Measurements from ENCODE around the gene TRIP13. TPM values are rescaled to one million over a fixed set of nuclear protein-coding genes. Genes with fewer than 3 reads are reported as not detected.
A peak's percentile ranks its signal among the peaks of the same experiment; 100 is the strongest.

The TRIP13 gene
- total and polyA plus RNA-seq, 10 of the 15 experiments (the other 5 are each of a cell fraction or from before 2014, with no cell fraction given): 15.1 to 64.9 (median 32.2) TPM

GRCh38 chr5:956941-957747 is 64.5 kb downstream of the TRIP13 start (continued):
- TF ChIP-seq FOXM1 (IDR thresholded peaks at IDR 0.05; ENCODE audit: low read depth, low read length) (peak; percentile 61), POU2F2 (IDR thresholded peaks at IDR 0.05; ENCODE audit: borderline replicate concordance, low read depth, low read length) (0 out of 3 replicates have a peak, but pooled peaks have one; percentile 3), NBN (IDR thresholded peaks at IDR 0.05) (0 out of 2 replicates have a peak, but pooled peaks have one; percentile 20), NFIC (IDR thresholded peaks at IDR 0.05; ENCODE audit: low read depth, low read length) (peak; percentile 89), PAX5 (IDR thresholded peaks at IDR 0.05; ENCODE audit: borderline replicate concordance, low read depth, low read length) (peak; percentile 67), BRCA1 (IDR thresholded peaks at IDR 0.05; ENCODE audit: low read depth, low read length) (no peak), JUNB (IDR thresholded peaks at IDR 0.05) (peak; percentile 83)

DNA sequence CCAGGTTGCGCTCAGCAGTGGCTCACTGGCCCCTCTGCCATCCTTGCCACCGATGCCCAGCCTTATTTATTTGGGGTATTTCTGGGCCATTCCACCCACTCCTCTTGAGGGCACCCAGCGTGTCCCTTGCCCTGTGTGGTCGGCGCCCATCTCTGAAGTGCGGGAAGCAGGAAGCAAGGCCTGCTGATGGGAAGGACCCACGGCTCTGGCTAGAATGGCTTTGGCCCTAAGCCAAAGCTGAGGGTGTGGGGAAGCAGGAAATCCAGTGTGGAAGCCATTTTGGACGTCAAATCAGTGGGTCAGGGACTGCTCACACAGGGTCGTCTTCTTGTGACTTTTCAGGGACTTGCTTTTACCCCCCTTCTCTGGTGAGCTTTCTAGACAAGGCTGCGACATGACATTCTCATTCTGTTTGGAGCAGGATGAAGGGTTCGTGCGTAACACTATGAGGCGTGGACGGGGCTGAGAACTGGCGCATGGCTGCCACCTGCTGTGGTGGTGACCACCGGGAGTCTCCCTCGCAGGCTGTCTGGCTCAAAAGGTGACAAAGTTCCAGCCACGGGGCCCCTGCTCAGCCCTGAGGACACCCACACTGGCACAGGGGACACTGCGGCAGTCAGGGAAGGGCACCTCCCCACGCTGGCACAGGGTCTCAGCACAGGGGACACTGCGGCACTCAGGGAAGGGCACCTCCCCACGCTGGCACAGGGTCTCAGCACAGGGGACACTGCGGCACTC is 65.2 kb downstream of the TRIP13 start:
- RAD21 ChIA-PET (ENCODE audit: unreplicated experiment): no interaction called here
- FAIRE-seq: no peak
- SMC1A ChIA-PET (ENCODE audit: uncharacterized antibody, unreplicated experiment): no interaction called here
- H3K9ac ChIP-seq (ENCODE audit: control insufficient read depth, insufficient read depth, low read length): no peak overlapping the region
- CTCF ChIA-PET: no interaction called here
- in situ Hi-C loops (cut with MboI) (no loop called here), intact Hi-C loops (cut with micrococcal nuclease; ENCODE audit: unreplicated experiment) (no loop called here)
- H4K20me1 ChIP-seq (ENCODE audit: control insufficient read depth, insufficient read depth): no peaks in the 10 kb centered on the region
- no TSS peak for BruUV-seq (replicated peaks)
- no peaks in the 10 kb centered on the region for H3K9me3 ChIP-seq (replicated peaks; ENCODE audit: control insufficient read depth, insufficient read depth, low read length)
- peak; percentile 13; the same call in 2 of the 3 replicates for ATAC-seq
- H3K4me1 ChIP-seq (ENCODE audit: control insufficient read depth, insufficient read depth, low read length): peaks cover 13% of the 10 kb centered on the region
- POLR2A ChIA-PET: no interaction called here
- H3K4me2 ChIP-seq (ENCODE audit: control insufficient read depth, insufficient read depth): no peak overlapping the region
- no peaks in the 10 kb centered on the region for H3K36me3 ChIP-seq (ENCODE audit: control insufficient read depth in 2 of 2, insufficient read depth in 2 of 2, low read length in 1 of 2)
- H3K79me2 ChIP-seq (ENCODE audit: control insufficient read depth, insufficient read depth, low read length): no peaks in the 10 kb centered on the region
- WGBS (ENCODE audit: insufficient coverage, insufficient replicate concordance, low lambda C conversion rate, missing lambda C conversion rate): 39% methylated on average over 23 of the region's 23 CpGs
- DNase-seq (ENCODE audit: low read depth, low spot score): no peak
- no peak overlapping the region for H3K4me3 ChIP-seq
- peaks cover 0 to 4% of the 10 kb centered on the region in 2 experiments; a peak in 2 of 4 replicates for H3K27me3 ChIP-seq (replicated peaks in 1 of 2; ENCODE audit: control insufficient read depth in 2 of 2, insufficient read depth in 2 of 2, low read length in 1 of 2)
- H3K27ac ChIP-seq (ENCODE audit: control insufficient read depth, insufficient read depth): no peak overlapping the region
- no peak for TF ChIP-seq FOXK2 (IDR thresholded peaks at IDR 0.05)
- TF ChIP-seq EGR1 (IDR thresholded peaks at IDR 0.05; ENCODE audit: borderline replicate concordance in 1 of 2, low read depth in 2 of 2, low read length in 2 of 2): no peak
- no peak for TF ChIP-seq SMARCA5 (IDR thresholded peaks at IDR 0.05)
- peak; percentile 55; the same call in 1 of the 2 replicates for TF ChIP-seq YY1 (IDR thresholded peaks at IDR 0.05; ENCODE audit: low read depth, low read length)
- 0 out of 6 replicates have a peak, but pooled peaks of 1 of the 3 experiments have one; percentile 1 for TF ChIP-seq CTCF (IDR thresholded peaks at IDR 0.05 in 2 of 3, conservative IDR thresholded peaks at IDR 0.05 in 1 of 3; ENCODE audit: control insufficient read depth in 2 of 3, extremely low read depth in 1 of 3, insufficient read depth in 1 of 3, low read depth in 3 of 3, low read length in 3 of 3)
- no peak for TF ChIP-seq ZNF24 (IDR thresholded peaks at IDR 0.05)
- TF ChIP-seq MTA3 (IDR thresholded peaks at IDR 0.05; ENCODE audit: borderline replicate concordance, low read length): no peak
- TF ChIP-seq TAF1 (IDR thresholded peaks at IDR 0.05; ENCODE audit: borderline replicate concordance, low read depth, low read length): no peak
- TF ChIP-seq, protein P1, sequence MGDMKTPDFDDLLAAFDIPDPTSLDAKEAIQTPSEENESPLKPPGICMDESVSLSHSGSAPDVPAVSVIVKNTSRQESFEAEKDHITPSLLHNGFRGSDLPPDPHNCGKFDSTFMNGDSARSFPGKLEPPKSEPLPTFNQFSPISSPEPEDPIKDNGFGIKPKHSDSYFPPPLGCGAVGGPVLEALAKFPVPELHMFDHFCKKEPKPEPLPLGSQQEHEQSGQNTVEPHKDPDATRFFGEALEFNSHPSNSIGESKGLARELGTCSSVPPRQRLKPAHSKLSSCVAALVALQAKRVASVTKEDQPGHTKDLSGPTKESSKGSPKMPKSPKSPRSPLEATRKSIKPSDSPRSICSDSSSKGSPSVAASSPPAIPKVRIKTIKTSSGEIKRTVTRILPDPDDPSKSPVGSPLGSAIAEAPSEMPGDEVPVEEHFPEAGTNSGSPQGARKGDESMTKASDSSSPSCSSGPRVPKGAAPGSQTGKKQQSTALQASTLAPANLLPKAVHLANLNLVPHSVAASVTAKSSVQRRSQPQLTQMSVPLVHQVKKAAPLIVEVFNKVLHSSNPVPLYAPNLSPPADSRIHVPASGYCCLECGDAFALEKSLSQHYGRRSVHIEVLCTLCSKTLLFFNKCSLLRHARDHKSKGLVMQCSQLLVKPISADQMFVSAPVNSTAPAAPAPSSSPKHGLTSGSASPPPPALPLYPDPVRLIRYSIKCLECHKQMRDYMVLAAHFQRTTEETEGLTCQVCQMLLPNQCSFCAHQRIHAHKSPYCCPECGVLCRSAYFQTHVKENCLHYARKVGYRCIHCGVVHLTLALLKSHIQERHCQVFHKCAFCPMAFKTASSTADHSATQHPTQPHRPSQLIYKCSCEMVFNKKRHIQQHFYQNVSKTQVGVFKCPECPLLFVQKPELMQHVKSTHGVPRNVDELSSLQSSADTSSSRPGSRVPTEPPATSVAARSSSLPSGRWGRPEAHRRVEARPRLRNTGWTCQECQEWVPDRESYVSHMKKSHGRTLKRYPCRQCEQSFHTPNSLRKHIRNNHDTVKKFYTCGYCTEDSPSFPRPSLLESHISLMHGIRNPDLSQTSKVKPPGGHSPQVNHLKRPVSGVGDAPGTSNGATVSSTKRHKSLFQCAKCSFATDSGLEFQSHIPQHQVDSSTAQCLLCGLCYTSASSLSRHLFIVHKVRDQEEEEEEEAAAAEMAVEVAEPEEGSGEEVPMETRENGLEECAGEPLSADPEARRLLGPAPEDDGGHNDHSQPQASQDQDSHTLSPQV (IDR thresholded peaks at IDR 0.05): no peak
- no peak overlapping the region for H2AFZ ChIP-seq (ENCODE audit: control insufficient read depth, low read depth, low read length)

All from GM12878 (cell line).